Upper lobe of left lung (tissue), 6 donors: Measurements from ENCODE around the gene PRR5L. TPM values are rescaled to one million over a fixed set of nuclear protein-coding genes. Genes with fewer than 3 reads are reported as not detected.

Source experiments
- ATAC-seq, 2 donors: fragments of 200-7000 bp; cut with Tn5 transposase; one replicate each; pipeline ENCODE4 v1.9.1; 2022; ENCODE audit warnings: mild to moderate bottlenecking in 2 of 2, moderate library complexity in 2 of 2; ENCODE audit not compliant: low FRiP score in 2 of 2
- DNase-seq, 2 donors: peaks; one replicate each; pipeline ENCODE4 v3.0.0-alpha.2; 2019 to 2020
- H3K27ac ChIP-seq, 4 donors: fragments of 200-600 bp; sonication (generic); one replicate each; pipeline ENCODE4 v1.5.1; 2016 to 2019
- H3K27me3 ChIP-seq, 4 donors: fragments of 200-600 bp; sonication (generic); one replicate each; pipeline ENCODE4 v1.5.1; 2017 to 2019
- H3K36me3 ChIP-seq, 4 donors: fragments of 200-600 bp; sonication (generic); one replicate each; pipeline ENCODE4 v1.5.1; 2016 to 2019
- H3K4me1 ChIP-seq, 4 donors: fragments of 200-600 bp; sonication (generic); one replicate each; pipeline ENCODE4 v1.5.1; 2018 to 2019
- H3K4me3 ChIP-seq, 4 donors: fragments of 200-600 bp; sonication (generic); one replicate each; pipeline ENCODE4 v1.5.1; 2017 to 2019; ENCODE audit warnings: mild to moderate bottlenecking in 2 of 4, moderate library complexity in 1 of 4
- H3K9me3 ChIP-seq, 4 donors: fragments of 200-600 bp; sonication (generic); one replicate each; pipeline ENCODE4 v1.5.1; 2018 to 2019
- EP300 ChIP-seq, 4 donors: sonication (generic); formaldehyde crosslinking; IDR thresholded peaks; one replicate each; pipeline ENCODE4 v1.5.1; 2017; ENCODE audit warnings: antibody characterized with exemption in 4 of 4, control low read depth in 2 of 4
- POLR2A ChIP-seq, 4 donors: fragments of 450-650 bp; IDR thresholded peaks; one replicate each; pipeline ENCODE4 v1.5.1; 2016 to 2017; ENCODE audit warnings: antibody characterized with exemption in 4 of 4, mild to moderate bottlenecking in 2 of 4
- POLR2AphosphoS5 ChIP-seq, 2 donors: sonication (generic); formaldehyde crosslinking; IDR thresholded peaks; one replicate each; pipeline ENCODE4 v1.5.1; 2017; ENCODE audit warnings: antibody characterized with exemption in 2 of 2
- WGBS, 2 donors: methylation state at CpG; one replicate each; pipeline ENCODE4 v1.1.5; 2017 to 2018; 5-methylcytosine and 5-hydroxymethylcytosine counted together
- total RNA-seq, 6 donors: library from RNA; depleted of rRNA in 4 of 6; stranded (reverse); fragments of >200 nt in 4 of 6; gene quantifications; one replicate each; pipeline versions ENCODE4 v1.1.0 to v1.2.1, GENCODE V29; 2016 to 2021
- TF ChIP-seq, protein P1 (sequence below), 6 experiments: fragments of 450-650 bp in 4 of 6; fragments of 200-600 bp in 2 of 6; sonication (generic) in 2 of 6; IDR thresholded peaks; one replicate each; pipeline ENCODE4 v1.5.1; 2016 to 2019; ENCODE audit warnings: antibody characterized with exemption in 6 of 6
- donor health status: DM: no; HTN: no; CAD: no; lungs with moderate emphysema.
- donor health status: DM: no; HTN: yes; CAD: no; lungs with severe emphysema.

PRR5L gene
- total RNA-seq, 6 donors from 2014 or later = 18.9 to 40.5 (median 27.6) TPM

DNA sequence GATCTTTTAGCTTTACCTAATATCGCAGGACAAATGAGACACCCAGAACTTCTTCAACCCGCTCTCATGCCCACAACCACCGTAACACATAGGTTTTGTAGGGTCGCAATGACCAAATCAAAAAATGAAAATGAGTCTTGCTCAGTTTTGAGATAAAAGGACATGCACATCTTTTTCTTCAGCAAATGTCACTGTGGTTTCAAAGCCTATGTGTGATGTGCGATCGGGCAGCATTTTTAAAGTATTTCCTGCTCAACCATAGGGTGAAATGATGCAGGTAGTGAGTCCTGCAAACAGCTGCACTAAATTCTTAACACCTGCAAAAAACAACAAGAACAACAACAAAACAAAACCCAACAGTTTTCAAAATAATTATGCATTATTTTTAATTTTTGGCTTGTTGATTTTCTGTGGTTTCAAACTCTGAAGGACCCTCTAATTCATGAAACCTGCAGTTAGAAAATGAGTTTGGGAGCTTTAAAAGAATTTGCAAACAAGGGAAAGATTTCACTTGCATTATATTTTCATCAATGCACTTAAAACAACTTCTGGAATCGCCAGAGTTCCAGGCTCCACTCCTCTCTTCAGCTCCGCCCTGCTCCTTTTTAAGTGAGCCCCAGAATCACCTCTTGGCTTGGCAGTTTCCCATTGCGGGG, 79.4 kb downstream of the PRR5L start:
- TF ChIP-seq POLR2AphosphoS5 (IDR thresholded peaks at IDR 0.05) (no peak), EP300 (IDR thresholded peaks at IDR 0.05) (no peak), POLR2A (IDR thresholded peaks at IDR 0.05) (no peak)
- TF ChIP-seq, protein P1, sequence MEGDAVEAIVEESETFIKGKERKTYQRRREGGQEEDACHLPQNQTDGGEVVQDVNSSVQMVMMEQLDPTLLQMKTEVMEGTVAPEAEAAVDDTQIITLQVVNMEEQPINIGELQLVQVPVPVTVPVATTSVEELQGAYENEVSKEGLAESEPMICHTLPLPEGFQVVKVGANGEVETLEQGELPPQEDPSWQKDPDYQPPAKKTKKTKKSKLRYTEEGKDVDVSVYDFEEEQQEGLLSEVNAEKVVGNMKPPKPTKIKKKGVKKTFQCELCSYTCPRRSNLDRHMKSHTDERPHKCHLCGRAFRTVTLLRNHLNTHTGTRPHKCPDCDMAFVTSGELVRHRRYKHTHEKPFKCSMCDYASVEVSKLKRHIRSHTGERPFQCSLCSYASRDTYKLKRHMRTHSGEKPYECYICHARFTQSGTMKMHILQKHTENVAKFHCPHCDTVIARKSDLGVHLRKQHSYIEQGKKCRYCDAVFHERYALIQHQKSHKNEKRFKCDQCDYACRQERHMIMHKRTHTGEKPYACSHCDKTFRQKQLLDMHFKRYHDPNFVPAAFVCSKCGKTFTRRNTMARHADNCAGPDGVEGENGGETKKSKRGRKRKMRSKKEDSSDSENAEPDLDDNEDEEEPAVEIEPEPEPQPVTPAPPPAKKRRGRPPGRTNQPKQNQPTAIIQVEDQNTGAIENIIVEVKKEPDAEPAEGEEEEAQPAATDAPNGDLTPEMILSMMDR (IDR thresholded peaks at IDR 0.05) = no peak
- Histone ChIP-seq H3K9me3 (no peaks in the 10 kb centered on the region), H3K4me1 (peaks cover 15 to 29% (median 19%) of the 10 kb centered on the region in 4 donors), H3K27me3 (peaks cover 0 to 2% (median 0%) of the 10 kb centered on the region in 4 donors), H3K27ac (peak overlapping the region; percentile 74 to 86 (median 84)), H3K36me3 (no peaks in the 10 kb centered on the region), H3K4me3 (peak overlapping the region in 3 of 4 donors; percentile 50 to 79 (median 59))
- DNase-seq = no peak
- 60 to 61% methylated on average over 9 of the region's 9 CpGs for WGBS, 2 donors
- ATAC-seq = no peak

DNA sequence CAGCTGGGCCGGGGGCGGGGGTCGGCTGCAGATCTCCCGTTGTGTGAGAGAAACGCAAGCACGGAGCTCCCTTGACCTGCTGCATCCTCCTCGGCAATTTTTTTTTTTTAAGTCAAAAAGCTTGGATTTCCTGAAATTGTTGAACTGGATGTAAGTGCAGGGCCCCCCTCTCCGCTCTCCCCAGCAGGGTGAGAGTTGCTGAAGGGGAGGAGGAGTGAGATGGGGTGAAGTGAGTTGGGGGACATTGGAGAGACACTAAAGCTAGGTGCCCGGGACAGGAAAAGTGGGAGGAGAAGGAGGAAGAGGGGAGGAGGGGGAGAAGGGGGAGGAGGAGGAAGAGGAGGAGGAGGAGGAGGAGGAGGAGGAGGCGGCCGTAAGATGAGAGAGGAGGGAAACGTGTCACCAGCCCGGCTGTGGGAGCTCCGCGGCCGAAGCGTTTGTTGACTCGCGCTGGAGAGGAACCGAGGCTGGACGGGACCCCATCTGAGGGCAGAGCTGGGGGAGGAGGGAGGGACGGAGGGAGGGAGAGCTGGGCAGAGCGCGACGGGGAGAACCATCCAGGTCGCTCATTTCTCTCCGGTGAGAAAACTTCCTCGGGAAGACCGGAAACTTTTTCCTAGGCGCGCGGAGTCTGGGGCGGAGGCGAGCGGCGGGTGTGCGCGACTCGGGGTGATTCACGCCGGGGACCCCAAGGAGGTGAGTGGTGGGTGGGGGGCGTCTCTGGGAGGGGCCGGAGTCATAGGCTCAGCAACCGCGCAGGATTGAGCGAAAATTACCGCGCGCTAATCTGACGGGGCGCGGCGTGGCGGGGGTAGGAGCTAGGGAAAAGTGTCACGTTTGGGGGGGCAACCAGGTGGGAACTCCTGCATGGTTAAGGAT, 80.2 kb downstream of the PRR5L start:
- 1 to 2% methylated on average over 47 to 55 of the region's 55 CpGs for WGBS, 2 donors
- Histone ChIP-seq H3K9me3 (no peaks in the 10 kb centered on the region), H3K27me3 (peaks cover 0 to 2% (median 0%) of the 10 kb centered on the region in 4 donors), H3K4me3 (peak overlapping the region; percentile 50 to 79 (median 66)), H3K36me3 (no peaks in the 10 kb centered on the region), H3K27ac (peak overlapping the region; percentile 74 to 86 (median 84)), H3K4me1 (peaks cover 20 to 29% (median 21%) of the 10 kb centered on the region in 4 donors)
- ATAC-seq (peak; percentile 43 to 54), DNase-seq (peak in 1 of 2 donors; percentile 76)
- peak in 1 of 4 donors; percentile 46 for TF ChIP-seq POLR2A (IDR thresholded peaks at IDR 0.05)
- no peak for TF ChIP-seq POLR2AphosphoS5 (IDR thresholded peaks at IDR 0.05)

DNA sequence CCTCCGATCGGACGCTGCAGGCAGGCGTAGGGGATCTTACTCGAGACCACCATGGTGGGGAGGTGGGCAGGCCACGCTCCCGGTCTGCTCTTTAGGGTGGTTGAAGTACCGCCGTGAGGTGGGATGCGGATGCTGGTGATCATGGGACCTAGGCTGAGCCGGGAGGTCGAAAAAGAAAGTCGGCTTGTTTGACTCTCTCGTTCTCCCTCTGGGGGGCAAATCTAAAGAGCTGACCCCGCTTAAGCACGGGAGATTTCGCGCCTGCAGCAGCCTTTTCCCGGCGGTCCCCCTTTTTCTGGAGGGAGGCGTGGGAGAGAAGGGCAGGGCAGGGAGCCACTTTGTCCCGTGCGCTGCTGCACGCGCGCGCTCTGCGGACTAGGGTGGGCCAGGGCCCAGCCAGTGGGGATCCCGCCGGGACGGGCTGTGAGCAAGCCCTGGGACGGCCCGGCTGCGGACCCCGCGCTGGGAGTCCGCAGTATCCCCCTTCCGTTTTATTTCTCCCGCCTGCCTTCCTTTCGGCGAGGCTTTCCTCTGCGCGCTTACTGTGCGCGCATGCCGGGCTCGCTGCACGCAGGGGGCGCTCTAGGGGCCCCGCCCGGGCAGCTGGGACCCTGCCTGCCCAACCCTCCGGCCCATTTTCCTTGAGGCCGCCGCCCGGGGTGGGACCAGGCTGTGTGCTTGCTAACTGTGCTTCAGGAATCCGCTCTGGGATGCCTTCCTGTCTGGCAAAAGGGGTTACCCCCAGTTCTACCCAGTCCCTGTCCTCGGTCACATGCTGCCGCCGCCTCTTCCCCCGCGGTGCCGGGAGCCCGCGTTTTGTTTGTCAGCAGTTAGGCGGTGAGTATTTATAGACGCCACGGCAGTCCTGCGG, 81.0 kb downstream of the PRR5L start:
- Histone ChIP-seq H3K9me3 (no peaks in the 10 kb centered on the region), H3K4me3 (peak overlapping the region; percentile 50 to 79 (median 66)), H3K36me3 (no peaks in the 10 kb centered on the region), H3K27ac (peak overlapping the region; percentile 74 to 86 (median 84)), H3K4me1 (peaks cover 20 to 29% (median 21%) of the 10 kb centered on the region in 4 donors), H3K27me3 (peaks cover 0 to 2% (median 0%) of the 10 kb centered on the region in 4 donors)
- peak in 1 of 2 donors; percentile 92 for DNase-seq
- WGBS, 2 donors = 0 to 1% methylated on average over 26 to 64 of the region's 68 CpGs
- no peak for TF ChIP-seq POLR2AphosphoS5 (IDR thresholded peaks at IDR 0.05)
- peak in 2 of 4 donors; percentile 12 to 49 for TF ChIP-seq POLR2A (IDR thresholded peaks at IDR 0.05)
- TF ChIP-seq, protein P1 (IDR thresholded peaks at IDR 0.05) = peak in 5 of 6 experiments; percentile 39 to 57 (median 54)
- peak; percentile 67 to 89 for ATAC-seq

DNA sequence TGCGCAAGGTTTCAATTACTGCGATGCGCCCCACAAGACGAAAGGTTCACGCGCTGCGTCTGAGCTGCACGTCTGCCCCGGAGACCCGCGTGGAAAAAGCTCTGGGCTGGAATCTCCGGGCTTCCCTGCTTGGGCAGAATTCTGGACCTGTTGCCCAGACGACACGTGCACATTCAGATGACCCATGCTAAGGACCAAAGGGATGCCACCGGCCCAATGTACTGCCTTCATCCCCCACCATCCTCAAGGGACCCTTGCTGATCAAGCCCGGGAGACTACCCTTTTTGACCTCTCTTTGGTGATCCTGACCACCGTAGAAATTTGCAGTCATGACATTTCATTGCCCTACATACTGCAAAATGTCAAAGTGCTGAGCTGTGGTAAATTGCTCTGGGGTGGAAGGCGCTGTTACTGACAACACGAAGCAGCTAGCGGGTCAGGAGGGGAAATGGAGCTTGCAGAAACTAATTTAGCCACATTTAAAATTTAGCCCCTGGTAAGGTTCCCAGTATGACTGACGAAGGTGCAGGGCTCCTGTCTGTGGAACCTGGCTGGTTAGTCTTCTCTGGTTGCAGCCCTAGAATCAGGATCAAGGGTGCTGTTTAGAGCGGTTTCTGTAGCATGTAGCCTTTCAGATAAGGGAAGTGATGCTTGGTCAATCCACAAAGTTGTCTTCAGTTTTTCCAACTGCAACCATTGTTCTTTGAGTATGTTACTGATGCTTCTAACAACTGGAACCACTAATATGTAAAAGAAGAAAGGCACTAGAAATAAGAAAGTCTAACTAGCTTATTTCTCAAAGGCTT, 81.9 kb downstream of the PRR5L start:
- Histone ChIP-seq H3K9me3 (no peaks in the 10 kb centered on the region), H3K27me3 (peaks cover 0 to 2% (median 0%) of the 10 kb centered on the region in 4 donors), H3K4me1 (peaks cover 20 to 29% (median 21%) of the 10 kb centered on the region in 4 donors), H3K36me3 (no peaks in the 10 kb centered on the region), H3K27ac (peak overlapping the region; percentile 74 to 86 (median 84)), H3K4me3 (peak overlapping the region in 3 of 4 donors; percentile 50 to 79 (median 59))
- 18 to 50% methylated on average over 7 to 22 of the region's 22 CpGs for WGBS, 2 donors
- ATAC-seq (peak in 1 of 2 donors; percentile 7), DNase-seq (no peak)
- no peak for TF ChIP-seq EP300 (IDR thresholded peaks at IDR 0.05)
- TF ChIP-seq POLR2AphosphoS5 (IDR thresholded peaks at IDR 0.05) = no peak
- TF ChIP-seq, protein P1 (IDR thresholded peaks at IDR 0.05) = no peak
- no peak for TF ChIP-seq POLR2A (IDR thresholded peaks at IDR 0.05)
